Cardiac septum (tissue), 1 donor: ENCODE measurements around the gene HACE1. TPM values are rescaled to one million over a fixed set of nuclear protein-coding genes. Genes with fewer than 3 reads are reported as not detected.

Experiments used
- DNase-seq: peaks from one replicate; pipeline ENCODE4 v3.0.0-alpha.2; 2020; ENCODE audit warnings: low spot score
- intact Hi-C: fragments of 100-400 bp; cut with DNase I; formaldehyde crosslinking; loops from one replicate; pipeline ENCODE4 v1.14.0; 2022
- total RNA-seq: library from RNA; stranded (reverse); fragmentation: NEBNext Ultra II Directional; extraction: Animal tissue kit (Norgen Biotek cat#: 25700); gene quantifications from one replicate; pipeline ENCODE4 v1.2.1, GENCODE V29; 2021
- donor health status: DM: no; HTN: no; CAD: no.

HACE1 gene
- total RNA-seq, 1 donor from 2014 or later = 8.0 TPM

DNA sequence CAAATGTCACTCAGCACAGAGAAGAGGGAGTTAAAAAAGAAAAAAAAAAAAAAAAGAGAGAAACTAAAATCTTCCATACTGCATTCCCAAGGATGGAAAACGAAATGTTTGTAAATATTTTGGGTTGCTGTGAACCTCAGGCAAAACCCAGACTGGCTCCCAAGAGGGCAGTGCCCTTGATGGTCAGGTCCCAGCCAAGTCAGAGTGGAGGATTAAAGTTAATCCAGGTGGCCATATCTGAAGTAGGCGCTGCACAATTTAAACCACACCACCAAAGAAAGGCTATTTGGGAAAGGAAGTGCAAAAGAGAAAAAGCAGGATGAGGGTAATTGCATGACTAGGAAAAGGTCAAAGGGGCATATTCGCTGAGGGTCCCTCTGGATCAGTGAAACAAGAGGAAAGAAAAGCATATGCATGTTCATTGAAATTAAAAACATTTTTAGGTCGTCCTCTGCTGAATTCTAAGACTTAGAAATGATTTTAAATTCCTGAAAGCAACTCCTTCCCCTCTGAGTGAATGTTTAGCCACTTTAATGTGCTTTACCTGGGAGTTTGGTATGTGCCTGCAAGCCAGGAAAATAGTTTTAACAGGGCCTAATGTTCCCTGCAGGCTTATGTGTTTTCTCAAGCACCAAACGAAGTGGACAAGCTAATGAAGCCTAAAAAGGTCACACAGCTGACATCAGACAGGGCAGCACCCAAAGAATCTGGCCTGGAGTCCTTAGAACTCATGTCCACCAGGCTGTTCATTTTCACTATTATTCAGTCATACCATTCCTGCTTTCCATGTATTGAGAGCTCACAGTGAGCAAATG is 159.1 kb downstream of the HACE1 start:
- DNase-seq = peak; percentile 47
- intact Hi-C loops = no loop called here

DNA sequence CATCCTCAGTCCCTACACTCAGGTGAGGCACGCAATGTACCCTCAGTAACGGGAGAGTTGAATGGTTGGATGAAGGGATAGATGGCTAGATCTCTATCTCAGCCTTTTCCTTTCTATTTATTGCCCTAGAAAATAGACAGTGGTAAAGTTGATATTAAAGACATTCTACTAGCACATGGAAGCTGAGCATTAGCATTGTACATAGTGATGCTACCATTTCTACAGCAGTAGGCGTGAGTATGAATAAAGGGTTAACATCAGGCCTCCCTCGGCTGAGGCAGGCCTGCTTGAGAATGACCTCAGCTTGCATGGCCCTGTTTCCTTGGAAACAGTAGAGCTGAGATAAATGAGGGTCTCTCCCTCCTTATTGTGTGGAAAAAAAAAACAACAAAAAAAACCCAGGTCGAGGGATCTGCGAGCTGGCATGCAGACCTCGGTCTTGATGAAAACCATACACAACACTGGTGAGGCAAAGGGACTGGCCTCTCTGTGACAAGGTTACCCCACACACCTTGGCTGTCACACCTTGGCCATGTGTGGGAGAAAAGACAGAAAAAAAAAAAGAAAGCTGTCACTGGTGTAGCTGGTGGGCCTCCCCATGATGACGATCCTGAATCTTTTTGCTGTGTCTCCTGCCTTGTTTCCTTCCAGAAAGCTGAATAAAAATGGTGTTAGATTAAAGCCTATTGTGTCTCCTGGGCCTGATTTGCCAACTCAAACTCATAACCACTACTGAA is 160.0 kb downstream of the HACE1 start:
- intact Hi-C loops = no loop called here
- no peak for DNase-seq

DNA sequence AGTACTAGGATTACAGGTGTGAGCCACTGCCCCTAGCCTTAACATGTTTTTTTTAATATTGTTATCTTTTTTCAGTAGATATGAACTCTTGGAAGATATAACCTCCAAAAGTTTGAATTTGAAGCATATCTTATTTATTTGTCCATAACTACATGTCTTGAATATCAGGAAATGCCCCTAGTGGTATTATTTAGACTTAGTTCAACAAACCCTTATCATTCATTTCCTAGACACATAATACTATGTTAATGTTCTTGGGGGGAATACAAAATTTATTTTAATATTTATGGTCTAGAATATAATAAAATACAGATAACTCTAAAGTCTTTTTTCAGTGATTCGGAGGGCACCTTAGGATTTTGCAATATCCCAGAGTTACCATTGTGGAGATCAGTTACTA is 160.7 kb downstream of the HACE1 start:
- intact Hi-C loops = no loop called here
- no peak for DNase-seq

DNA sequence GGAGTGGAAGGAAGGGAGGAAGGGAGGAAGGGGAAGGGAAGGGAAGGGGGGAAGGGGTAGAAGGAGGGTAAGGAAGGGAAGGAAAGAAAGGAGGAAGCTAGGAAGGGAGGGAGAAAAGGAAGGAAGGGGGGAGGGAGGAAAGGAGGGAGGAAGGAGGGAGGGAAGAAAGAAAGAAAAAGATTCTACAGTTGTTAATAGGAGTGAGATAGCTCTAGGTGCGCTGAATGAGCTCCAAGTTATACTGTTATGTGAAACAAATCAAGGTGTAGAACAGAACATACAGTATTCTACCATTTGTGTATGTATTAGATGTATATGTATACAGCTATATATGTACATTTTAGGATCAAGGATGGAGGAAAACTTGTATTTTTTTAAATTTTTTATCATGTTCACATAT is 167.7 kb downstream of the HACE1 start:
- no peak for DNase-seq

DNA sequence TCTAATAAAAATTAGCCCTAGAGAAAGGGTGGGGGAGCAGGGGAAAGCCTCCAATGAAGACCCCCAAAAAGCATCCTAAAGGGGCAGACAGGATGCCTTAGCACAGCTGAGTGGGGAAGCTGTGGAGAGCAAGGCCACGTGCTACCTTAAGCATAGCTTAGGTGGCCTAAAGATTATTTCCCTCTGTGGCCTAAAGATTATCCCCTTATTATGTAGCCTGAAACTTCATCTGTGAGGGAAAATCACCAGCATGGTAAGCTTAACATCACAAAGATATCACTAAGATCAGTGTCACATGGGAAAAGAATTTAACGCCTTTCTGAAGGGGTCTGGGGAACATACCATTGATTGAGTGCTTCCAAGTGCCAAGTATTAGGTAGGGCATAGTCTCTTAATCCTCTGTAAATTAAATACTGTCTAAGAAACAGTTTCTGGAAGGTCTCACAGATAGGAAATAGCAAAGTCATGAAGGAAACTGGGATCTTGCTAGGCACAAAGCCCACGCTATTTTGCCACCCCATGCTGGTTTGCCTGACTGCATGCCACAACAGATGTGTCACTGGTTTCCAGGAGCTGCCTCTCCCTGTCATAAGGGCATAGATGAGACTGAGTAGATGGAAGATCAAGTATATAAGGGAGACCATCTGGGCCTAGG is 170.0 kb downstream of the HACE1 start:
- intact Hi-C loops = no loop called here
- DNase-seq = no peak

More for the DNA sequence above, 167.7 kb downstream of the HACE1 start:
- intact Hi-C loops = no loop called here

DNA sequence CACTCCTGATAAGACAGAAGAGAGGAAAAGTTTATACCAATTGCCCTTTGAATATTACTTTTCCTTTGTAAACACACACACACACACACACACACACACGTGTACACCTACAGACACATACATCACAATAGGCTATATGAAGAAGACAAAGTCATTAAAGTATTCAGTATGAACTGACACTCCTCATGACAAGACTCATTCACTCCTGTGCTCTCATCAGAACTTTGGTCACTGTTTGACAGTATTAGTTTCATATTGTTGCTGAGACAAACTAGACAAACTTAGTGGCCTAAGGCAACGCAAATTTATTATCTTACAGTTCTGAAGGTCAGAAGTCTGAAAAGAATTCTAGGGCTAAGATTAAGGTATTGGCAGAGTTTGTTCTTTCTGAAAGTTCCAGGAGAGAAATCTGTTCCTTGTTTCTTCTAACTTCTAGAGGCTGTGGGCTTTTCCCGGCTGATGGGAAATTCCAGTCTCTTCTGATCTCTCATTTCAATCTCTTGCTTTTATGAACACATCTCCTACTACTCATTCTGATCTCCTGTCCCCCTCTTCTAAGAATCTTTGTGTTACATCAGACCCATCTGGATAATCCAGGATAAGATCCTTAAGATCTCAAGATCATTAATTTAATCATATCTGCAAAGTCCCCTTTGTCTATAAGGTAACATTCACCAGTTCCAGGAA is 171.3 kb downstream of the HACE1 start:
- intact Hi-C loops = no loop called here
- no peak for DNase-seq

- intact Hi-C loops = no loop called here
- DNase-seq = no peak
These were observed 173.1 kb downstream of the HACE1 start for GRCh38 chr6:104686550-104687175.

- DNase-seq = no peak
- intact Hi-C loops = no loop called here
These were observed 173.7 kb downstream of the HACE1 start for GRCh38 chr6:104685871-104686549.

DNA sequence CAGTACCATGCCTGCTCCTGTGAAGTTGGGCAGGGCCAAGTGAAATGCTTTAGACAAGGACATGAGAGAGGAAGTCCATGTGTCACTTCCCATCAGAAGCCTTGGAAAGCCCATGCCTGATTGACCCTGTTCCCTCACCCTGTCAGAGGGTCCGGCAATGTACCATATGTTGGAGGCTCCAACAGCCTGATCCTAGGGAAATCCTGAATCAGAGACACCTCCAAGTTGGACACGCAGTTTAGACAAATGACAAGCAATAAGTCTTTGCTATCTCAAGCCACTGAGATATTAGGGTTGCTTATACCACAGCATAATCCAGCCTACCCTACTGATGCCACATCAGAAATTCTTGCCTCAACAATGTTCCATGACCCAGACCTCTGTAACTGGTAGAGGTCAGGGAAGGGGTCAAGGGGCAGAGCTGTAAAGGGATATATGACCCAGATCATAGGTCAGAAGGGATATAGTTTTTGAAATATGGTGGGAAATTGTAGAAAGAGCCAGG is 174.8 kb downstream of the HACE1 start:
- intact Hi-C loops = loop anchor here (5.0 kb wide), 1 partner anchor 87 kb away; no protein-coding TSS in a partner anchor
- DNase-seq = no peak

GRCh38 chr6:104683809-104684208 is 175.9 kb downstream of the HACE1 start:
- intact Hi-C loops = loop anchor here (5.0 kb wide), 1 partner anchor 88 kb away; no protein-coding TSS in a partner anchor

DNA sequence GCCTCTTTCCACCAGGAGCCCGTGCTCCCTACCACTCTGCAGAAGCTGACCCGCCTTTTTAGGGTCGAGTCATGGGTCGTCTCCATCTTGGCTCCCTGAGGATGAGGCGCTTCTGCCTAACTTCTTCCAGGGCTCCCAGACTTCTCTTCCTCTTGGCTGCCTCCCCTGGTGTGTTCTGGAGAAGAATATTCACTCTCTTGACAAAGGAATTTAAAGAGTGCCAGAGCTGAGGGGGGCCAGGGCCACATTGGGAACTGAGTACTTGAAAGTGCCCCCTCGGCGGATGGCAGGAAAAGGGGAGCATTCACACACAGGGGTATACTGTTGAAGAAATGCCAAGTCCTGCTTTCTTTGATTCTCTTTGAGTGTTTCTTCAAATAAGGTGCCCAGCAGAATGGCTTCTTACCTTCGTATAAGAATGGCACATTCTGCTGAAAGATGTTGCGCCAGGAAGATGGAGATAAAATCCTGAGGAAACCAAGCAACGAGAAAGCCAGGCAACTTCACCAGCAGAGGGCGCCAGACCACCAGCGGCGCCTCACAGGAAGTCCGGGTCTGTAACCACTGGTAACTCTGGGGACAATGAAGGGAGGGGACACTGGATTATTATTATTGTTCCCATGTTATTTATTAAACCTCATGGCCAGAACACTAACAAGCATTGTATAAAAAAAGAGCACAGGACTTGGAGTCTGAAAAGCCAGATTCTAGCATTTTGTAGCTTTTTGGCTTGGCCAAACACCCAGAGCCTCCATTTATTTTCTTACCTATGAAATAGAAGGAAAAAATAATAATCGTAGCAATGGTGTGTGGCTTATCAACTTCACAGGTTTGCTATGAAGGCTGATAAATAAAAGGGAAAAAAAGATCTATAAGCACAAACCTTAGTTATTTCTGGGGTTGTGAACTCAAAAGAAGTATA is 176.7 kb downstream of the HACE1 start:
- intact Hi-C loops = loop anchor here (5.0 kb wide), 1 partner anchor 89 kb away; no protein-coding TSS in a partner anchor
- peak; percentile 83 for DNase-seq

More at GRCh38 chr6:104683809-104684208, 175.9 kb downstream of the HACE1 start:
- DNase-seq = no peak

GRCh38 chr6:104680539-104680938 is 179.2 kb downstream of the HACE1 start:
- intact Hi-C loops = loop anchor here (5.0 kb wide), 1 partner anchor 92 kb away; no protein-coding TSS in a partner anchor
- no peak for DNase-seq

DNA sequence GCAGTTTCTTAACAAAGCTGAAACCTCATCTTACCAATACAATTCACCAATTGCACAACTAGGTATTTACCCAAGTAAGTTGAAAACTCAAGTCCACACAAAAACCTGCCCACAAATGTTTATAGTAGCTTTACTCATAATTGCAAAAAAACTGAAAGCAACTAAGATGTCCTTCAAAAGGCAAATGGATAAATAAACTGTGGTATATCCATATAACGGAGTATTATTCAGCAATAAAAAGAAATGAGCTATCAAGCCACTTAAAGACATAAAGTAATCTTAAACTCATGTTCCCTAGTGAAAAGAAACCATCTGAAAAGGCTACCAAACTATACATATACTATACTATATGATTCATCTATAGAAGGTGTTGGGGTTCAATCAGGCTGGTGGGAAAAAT is 179.7 kb downstream of the HACE1 start:
- intact Hi-C loops = loop anchor here (5.0 kb wide), 1 partner anchor 92 kb away; no protein-coding TSS in a partner anchor

More for the DNA sequence above, 179.7 kb downstream of the HACE1 start:
- DNase-seq = no peak
